ENCODE data around the gene NR5A1.

GRCh38 chr9:124474151-124474550 lies 33.0 kb downstream of the NR5A1 start:
- TF ChIP-seq, protein P1, sequence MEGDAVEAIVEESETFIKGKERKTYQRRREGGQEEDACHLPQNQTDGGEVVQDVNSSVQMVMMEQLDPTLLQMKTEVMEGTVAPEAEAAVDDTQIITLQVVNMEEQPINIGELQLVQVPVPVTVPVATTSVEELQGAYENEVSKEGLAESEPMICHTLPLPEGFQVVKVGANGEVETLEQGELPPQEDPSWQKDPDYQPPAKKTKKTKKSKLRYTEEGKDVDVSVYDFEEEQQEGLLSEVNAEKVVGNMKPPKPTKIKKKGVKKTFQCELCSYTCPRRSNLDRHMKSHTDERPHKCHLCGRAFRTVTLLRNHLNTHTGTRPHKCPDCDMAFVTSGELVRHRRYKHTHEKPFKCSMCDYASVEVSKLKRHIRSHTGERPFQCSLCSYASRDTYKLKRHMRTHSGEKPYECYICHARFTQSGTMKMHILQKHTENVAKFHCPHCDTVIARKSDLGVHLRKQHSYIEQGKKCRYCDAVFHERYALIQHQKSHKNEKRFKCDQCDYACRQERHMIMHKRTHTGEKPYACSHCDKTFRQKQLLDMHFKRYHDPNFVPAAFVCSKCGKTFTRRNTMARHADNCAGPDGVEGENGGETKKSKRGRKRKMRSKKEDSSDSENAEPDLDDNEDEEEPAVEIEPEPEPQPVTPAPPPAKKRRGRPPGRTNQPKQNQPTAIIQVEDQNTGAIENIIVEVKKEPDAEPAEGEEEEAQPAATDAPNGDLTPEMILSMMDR (CRISPR knock-in tag; IDR thresholded peaks at IDR 0.05), result no peak
- no peak for TF ChIP-seq POLR2AphosphoS5 (IDR thresholded peaks at IDR 0.05; ENCODE audit: low read depth, low read length)
- no peak for TF ChIP-seq NPAS2 (CRISPR knock-in tag; IDR thresholded peaks at IDR 0.05; ENCODE audit: borderline replicate concordance)
- TF ChIP-seq CHCHD3 (CRISPR knock-in tag; IDR thresholded peaks at IDR 0.05), result no peak
- no peak for TF ChIP-seq ZSCAN30 (CRISPR knock-in tag; IDR thresholded peaks at IDR 0.05)
